Body of pancreas (tissue), 4 donors: ENCODE data around the gene SF3B3.

Experiments used
- POLR2A ChIP-seq, 3 donors: fragments of 450-650 bp; IDR thresholded peaks; one replicate each; pipeline ENCODE4 v1.6.1; 2016; ENCODE audit warnings: antibody characterized with exemption in 3 of 3, mild to moderate bottlenecking in 2 of 3
- TF ChIP-seq, protein P1 (sequence below), 7 experiments: fragments of 450-650 bp in 4 of 7; fragments of 200-600 bp in 3 of 7; sonication (generic) in 3 of 7; IDR thresholded peaks; one replicate each; pipeline ENCODE4 v1.5.1; 2016 to 2019; ENCODE audit warnings: antibody characterized with exemption in 7 of 7

GRCh38 chr16:70510216-70510615 lies 13.4 kb upstream of the SF3B3 start:
- TF ChIP-seq, protein P1, sequence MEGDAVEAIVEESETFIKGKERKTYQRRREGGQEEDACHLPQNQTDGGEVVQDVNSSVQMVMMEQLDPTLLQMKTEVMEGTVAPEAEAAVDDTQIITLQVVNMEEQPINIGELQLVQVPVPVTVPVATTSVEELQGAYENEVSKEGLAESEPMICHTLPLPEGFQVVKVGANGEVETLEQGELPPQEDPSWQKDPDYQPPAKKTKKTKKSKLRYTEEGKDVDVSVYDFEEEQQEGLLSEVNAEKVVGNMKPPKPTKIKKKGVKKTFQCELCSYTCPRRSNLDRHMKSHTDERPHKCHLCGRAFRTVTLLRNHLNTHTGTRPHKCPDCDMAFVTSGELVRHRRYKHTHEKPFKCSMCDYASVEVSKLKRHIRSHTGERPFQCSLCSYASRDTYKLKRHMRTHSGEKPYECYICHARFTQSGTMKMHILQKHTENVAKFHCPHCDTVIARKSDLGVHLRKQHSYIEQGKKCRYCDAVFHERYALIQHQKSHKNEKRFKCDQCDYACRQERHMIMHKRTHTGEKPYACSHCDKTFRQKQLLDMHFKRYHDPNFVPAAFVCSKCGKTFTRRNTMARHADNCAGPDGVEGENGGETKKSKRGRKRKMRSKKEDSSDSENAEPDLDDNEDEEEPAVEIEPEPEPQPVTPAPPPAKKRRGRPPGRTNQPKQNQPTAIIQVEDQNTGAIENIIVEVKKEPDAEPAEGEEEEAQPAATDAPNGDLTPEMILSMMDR (IDR thresholded peaks at IDR 0.05): no peak
- TF ChIP-seq POLR2A (IDR thresholded peaks at IDR 0.05): no peak
